Thyroid gland (tissue), 4 donors: ENCODE measurements around the gene MAGI2. TPM values are rescaled to one million over a fixed set of nuclear protein-coding genes. Genes with fewer than 3 reads are reported as not detected.

Experiments
- DNase-seq, 2 donors: peaks; one replicate each; pipeline ENCODE4 v3.0.0-alpha.2; 2019
- H3K27ac ChIP-seq, 3 donors: fragments of 200-600 bp; sonication (generic); 1 replicate in 2 of 3; 2 replicates in 1 of 3; pipeline ENCODE4 v1.5.1; 2016 to 2019; ENCODE audit warnings: mild to moderate bottlenecking in 1 of 3, moderate library complexity in 1 of 3
- H3K27me3 ChIP-seq: fragments of 200-600 bp; sonication (generic); one replicate; pipeline ENCODE4 v1.5.1; 2019
- H3K36me3 ChIP-seq, 2 donors: fragments of 200-600 bp; sonication (generic); one replicate each; pipeline ENCODE4 v1.5.1; 2016 to 2019
- H3K4me1 ChIP-seq, 2 donors: fragments of 200-600 bp; sonication (generic); one replicate each; pipeline ENCODE4 v1.5.1; 2017 to 2019
- H3K4me3 ChIP-seq, 3 donors: fragments of 200-600 bp; sonication (generic); replicated peaks in 1 of 3; 1 replicate in 2 of 3; 2 replicates in 1 of 3; pipeline ENCODE4 v1.5.1; 2016; ENCODE audit warnings: mild to moderate bottlenecking in 1 of 3
- H3K9me3 ChIP-seq: fragments of 200-600 bp; sonication (generic); one replicate; pipeline ENCODE4 v1.5.1; 2017
- CTCF ChIP-seq, 6 experiments: fragments of 200-600 bp in 3 of 6; fragments of 450-650 bp in 3 of 6; sonication (generic) in 3 of 6; IDR thresholded peaks; one replicate each; pipeline ENCODE4 v1.5.1; 2016 to 2019; ENCODE audit warnings: antibody characterized with exemption in 6 of 6, mild to moderate bottlenecking in 2 of 6, inconsistent platforms in 1 of 6, moderate library complexity in 1 of 6
- POLR2A ChIP-seq, 2 donors: fragments of 450-650 bp; IDR thresholded peaks; one replicate each; pipeline ENCODE4 v1.6.1; 2017; ENCODE audit warnings: antibody characterized with exemption in 2 of 2, mild to moderate bottlenecking in 2 of 2, moderate library complexity in 1 of 2
- WGBS, 2 donors: methylation state at CpG; one replicate each; pipeline ENCODE4 v1.1.5; 2017; 5-methylcytosine and 5-hydroxymethylcytosine counted together
- intact Hi-C: fragments of 100-400 bp; cut with DNase I; formaldehyde crosslinking; loops from one replicate; pipeline ENCODE4 v1.15.1; 2023
- total RNA-seq, 4 donors: library from RNA; depleted of rRNA; stranded (reverse); fragments of >200 nt; gene quantifications; one replicate each; pipeline ENCODE4 v1.2.3, GENCODE V29; 2016

Gene MAGI2
- total RNA-seq, 4 donors from 2014 or later: 20.7 to 31.1 (median 26.0) TPM

GRCh38 chr7:79159040-79159664 lies 294.3 kb downstream of the MAGI2 start:
- Histone ChIP-seq H3K4me3 (no peak overlapping the region), H3K9me3 (no peaks in the 10 kb centered on the region), H3K27ac (no peak overlapping the region), H3K36me3 (no peaks in the 10 kb centered on the region), H3K27me3 (no peaks in the 10 kb centered on the region), H3K4me1 (no peaks in the 10 kb centered on the region)
- WGBS, 2 donors: 93 to 96% methylated on average over 5 of the region's 5 CpGs
- no peak for DNase-seq
- intact Hi-C loops: no loop called here
- TF ChIP-seq CTCF (IDR thresholded peaks at IDR 0.05): no peak
- no peak for TF ChIP-seq POLR2A (IDR thresholded peaks at IDR 0.05)

- Histone ChIP-seq H3K27ac (no peak overlapping the region), H3K9me3 (no peaks in the 10 kb centered on the region), H3K4me1 (no peaks in the 10 kb centered on the region), H3K4me3 (no peak overlapping the region), H3K27me3 (no peaks in the 10 kb centered on the region), H3K36me3 (no peaks in the 10 kb centered on the region)
- DNase-seq: no peak
- TF ChIP-seq POLR2A (IDR thresholded peaks at IDR 0.05): no peak
- TF ChIP-seq CTCF (IDR thresholded peaks at IDR 0.05): no peak
- intact Hi-C loops: no loop called here
- 89 to 94% methylated on average over 2 of the region's 2 CpGs for WGBS, 2 donors
Observed at GRCh38 chr7:79157281-79157680, 296.2 kb downstream of the MAGI2 start.

- H3K4me3 ChIP-seq: no peak overlapping the region
- no peak for TF ChIP-seq POLR2A (IDR thresholded peaks at IDR 0.05)
- no peak for TF ChIP-seq CTCF (IDR thresholded peaks at IDR 0.05)
- DNase-seq: no peak
- intact Hi-C loops: no loop called here
- H3K9me3 ChIP-seq: no peaks in the 10 kb centered on the region
- H3K27me3 ChIP-seq: no peaks in the 10 kb centered on the region
- H3K27ac ChIP-seq: no peak overlapping the region
- WGBS, 2 donors: 63 to 79% methylated on average over 1 of the region's 1 CpG
- no peaks in the 10 kb centered on the region for H3K4me1 ChIP-seq
- no peaks in the 10 kb centered on the region for H3K36me3 ChIP-seq
Observed at GRCh38 chr7:79149831-79150230, 303.6 kb downstream of the MAGI2 start.

GRCh38 chr7:79142706-79143105 lies 310.8 kb downstream of the MAGI2 start:
- no peaks in the 10 kb centered on the region for H3K4me1 ChIP-seq
- intact Hi-C loops: no loop called here
- no peak for DNase-seq
- H3K9me3 ChIP-seq: no peaks in the 10 kb centered on the region
- TF ChIP-seq CTCF (IDR thresholded peaks at IDR 0.05) (no peak), POLR2A (IDR thresholded peaks at IDR 0.05) (no peak)
- H3K4me3 ChIP-seq: no peak overlapping the region
- no peaks in the 10 kb centered on the region for H3K36me3 ChIP-seq
- WGBS, 2 donors: 79 to 87% methylated on average over 3 of the region's 3 CpGs
- no peak overlapping the region for H3K27ac ChIP-seq
- H3K27me3 ChIP-seq: no peaks in the 10 kb centered on the region

GRCh38 chr7:79141252-79141651 lies 312.2 kb downstream of the MAGI2 start:
- H3K27ac ChIP-seq: no peak overlapping the region
- no peaks in the 10 kb centered on the region for H3K27me3 ChIP-seq
- no peaks in the 10 kb centered on the region for H3K4me1 ChIP-seq
- 57 to 72% methylated on average over 1 of the region's 1 CpG for WGBS, 2 donors
- H3K9me3 ChIP-seq: no peaks in the 10 kb centered on the region
- intact Hi-C loops: no loop called here
- H3K36me3 ChIP-seq: no peaks in the 10 kb centered on the region
- no peak overlapping the region for H3K4me3 ChIP-seq
- no peak for TF ChIP-seq CTCF (IDR thresholded peaks at IDR 0.05)
- TF ChIP-seq POLR2A (IDR thresholded peaks at IDR 0.05): no peak
- DNase-seq: no peak
